GM21390 (cell line): ENCODE measurements around the gene CASTOR1.
"Not testable (repeated sequence)": the region's sequence is repeated elsewhere in the genome, so short reads cannot be mapped to it uniquely, and the experiment has no call there.

Experiments
- ATAC-seq: cut with Tn5 transposase; IDR thresholded peaks from one replicate; pipeline ENCODE4 v1.9.1; 2021; ENCODE audit not compliant: unreplicated experiment

CASTOR1 gene

GRCh38 chr22:30289141-30289979 lies at the start of gene CASTOR1:
Gene CASTOR1, minus strand, starts transcription at chr22:30289505. Its CDS starts 8 bp downstream, at chr22:30289497.
- ATAC-seq: peak; percentile 61

- ATAC-seq: no peak
These were observed 49.5 kb upstream of the CASTOR1 start for GRCh38 chr22:30338802-30339201.

DNA sequence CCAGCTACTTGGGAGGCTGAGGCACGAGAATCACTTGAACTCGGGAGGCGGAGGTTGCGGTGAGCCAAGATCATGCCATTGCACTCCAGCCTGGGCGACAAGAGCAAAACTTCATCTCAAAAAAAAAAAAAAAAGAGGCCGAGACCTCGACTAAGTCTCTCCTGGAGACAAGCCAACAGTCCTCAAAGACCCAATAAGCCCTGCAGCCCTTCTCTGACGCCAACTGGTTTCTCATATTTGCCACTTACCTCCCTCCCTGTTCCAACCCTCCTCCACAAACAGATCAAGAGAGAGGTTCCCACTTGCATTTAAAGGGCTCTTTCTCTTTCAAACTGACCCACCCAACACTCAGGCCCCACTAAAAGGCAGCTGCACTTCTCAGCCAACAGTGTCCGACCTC lies 49.0 kb upstream of the CASTOR1 start:
- ATAC-seq: not testable (repeated sequence)

- no peak for ATAC-seq
These were observed 48.1 kb upstream of the CASTOR1 start for GRCh38 chr22:30337461-30337778.

- no peak for ATAC-seq
These were observed 47.6 kb upstream of the CASTOR1 start for GRCh38 chr22:30336752-30337460.

DNA sequence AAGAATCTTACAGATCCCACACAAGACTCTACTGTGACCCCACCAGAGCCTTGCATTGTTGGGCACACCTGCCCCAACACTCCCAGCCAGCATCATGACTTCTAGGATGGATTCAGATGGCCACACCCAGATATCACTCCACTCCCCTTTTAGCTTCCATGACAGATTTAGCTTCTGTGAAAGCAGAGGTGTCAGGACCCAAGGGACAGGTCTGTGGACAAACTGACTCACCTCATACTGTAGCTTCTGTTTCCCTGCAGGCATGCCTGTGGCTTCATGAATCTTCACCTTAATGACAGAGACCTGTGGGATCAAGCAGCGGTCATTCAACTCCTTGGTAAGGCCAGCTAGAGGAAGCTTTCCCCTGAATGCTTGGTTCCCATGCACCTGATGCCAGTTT lies 45.9 kb upstream of the CASTOR1 start:
- no peak for ATAC-seq

- no peak for ATAC-seq
These were observed 45.3 kb upstream of the CASTOR1 start for GRCh38 chr22:30334646-30335045.

GRCh38 chr22:30333707-30334087 lies 44.4 kb upstream of the CASTOR1 start:
- ATAC-seq: no peak

- ATAC-seq: no peak
These were observed 43.8 kb upstream of the CASTOR1 start for GRCh38 chr22:30332994-30333706.

GRCh38 chr22:30332551-30332950 lies 43.2 kb upstream of the CASTOR1 start:
- ATAC-seq: no peak

GRCh38 chr22:30328466-30329049 lies 39.3 kb upstream of the CASTOR1 start:
- ATAC-seq: no peak

- ATAC-seq: no peak
These were observed 38.6 kb upstream of the CASTOR1 start for GRCh38 chr22:30327864-30328345.

DNA sequence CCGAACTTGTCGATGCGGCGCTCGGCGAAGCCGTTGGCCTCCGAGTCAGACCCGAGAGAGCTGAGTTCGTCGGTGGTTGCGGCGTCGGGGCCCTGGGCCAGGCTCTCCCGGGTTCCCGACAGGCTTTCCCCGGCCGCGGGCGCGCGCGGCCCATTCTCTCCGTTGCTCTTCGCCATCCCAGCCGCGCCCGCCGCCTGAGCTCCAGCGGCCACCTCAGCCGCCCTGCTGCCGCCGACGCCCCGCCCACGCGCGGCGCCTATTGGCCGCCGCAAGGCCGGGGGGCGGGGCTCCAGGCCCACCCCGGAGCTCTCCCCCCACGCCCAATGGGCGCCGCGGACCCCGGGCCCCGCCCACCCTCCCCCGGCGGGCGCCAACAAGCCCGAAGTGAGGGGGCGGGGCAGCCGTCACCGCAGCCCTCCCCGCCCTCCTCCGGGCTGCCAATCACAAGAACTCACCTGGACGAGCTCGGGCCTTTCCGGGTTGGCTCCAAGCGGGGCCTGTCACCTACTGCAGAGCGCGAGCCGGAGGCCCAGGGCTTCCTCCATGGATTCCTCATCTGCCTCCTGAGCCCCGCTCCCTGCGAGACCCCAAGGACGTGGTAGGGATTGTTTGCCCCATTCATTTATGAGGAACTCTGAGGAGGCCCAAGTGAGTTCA lies 37.5 kb upstream of the CASTOR1 start, which contains the start of gene TBC1D10A:
Gene TBC1D10A, minus strand, starts transcription at position 236 of the 657 bp plus-strand sequence. Its CDS starts 60 bp downstream, at position 176.
- ATAC-seq: peak; percentile 74

DNA sequence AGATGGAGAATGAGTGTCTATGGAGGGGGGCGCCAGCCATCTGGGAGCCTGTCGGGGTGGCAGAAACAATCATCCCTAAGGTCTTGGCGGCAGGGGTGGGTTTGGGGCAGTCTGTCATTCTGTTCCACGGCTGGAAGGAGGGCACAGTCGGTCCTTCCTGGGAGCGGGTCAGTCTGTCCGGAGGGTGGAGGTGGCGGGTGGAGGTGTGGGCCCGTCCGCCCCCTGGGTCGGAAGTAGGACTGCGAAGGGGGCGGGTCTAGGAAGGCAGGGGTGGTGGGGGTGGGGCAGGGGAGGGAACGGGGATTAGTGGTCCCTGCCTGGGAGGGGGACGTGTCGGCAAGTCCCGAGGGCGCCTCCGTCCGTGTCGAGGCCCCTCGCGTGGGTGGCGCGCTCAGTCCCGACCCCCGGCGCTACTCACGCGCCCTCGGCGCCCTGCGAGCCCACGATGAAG lies 37.0 kb upstream of the CASTOR1 start:
- no peak for ATAC-seq

DNA sequence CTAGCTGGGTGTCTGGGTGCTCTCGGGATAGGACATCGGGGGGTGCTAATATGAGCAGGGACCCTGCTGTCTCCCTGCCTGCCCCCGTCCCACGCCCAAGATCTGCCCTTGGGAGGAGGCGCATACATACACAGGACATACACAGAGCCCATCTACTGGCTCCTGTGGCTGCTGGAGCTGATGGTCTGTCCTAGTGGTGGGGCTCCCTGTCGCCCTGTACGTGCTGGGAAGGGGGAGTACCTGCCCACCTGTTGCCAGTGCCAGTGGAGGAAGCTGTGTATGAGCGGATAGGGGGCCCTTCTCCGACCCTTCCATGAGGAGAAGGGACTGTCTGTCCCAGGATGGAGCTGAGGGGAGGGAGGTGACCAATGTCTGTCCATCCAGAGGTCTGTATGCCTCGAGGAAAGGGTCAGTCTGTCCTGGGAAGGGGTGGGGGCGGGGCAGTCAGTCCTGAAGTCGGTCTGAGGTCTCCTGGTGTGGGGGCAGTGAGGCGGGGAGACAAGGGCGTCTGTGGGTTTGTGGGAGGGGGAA lies 36.5 kb upstream of the CASTOR1 start:
- no peak for ATAC-seq

- ATAC-seq: no peak
These were observed 35.9 kb upstream of the CASTOR1 start for GRCh38 chr22:30325065-30325720.

DNA sequence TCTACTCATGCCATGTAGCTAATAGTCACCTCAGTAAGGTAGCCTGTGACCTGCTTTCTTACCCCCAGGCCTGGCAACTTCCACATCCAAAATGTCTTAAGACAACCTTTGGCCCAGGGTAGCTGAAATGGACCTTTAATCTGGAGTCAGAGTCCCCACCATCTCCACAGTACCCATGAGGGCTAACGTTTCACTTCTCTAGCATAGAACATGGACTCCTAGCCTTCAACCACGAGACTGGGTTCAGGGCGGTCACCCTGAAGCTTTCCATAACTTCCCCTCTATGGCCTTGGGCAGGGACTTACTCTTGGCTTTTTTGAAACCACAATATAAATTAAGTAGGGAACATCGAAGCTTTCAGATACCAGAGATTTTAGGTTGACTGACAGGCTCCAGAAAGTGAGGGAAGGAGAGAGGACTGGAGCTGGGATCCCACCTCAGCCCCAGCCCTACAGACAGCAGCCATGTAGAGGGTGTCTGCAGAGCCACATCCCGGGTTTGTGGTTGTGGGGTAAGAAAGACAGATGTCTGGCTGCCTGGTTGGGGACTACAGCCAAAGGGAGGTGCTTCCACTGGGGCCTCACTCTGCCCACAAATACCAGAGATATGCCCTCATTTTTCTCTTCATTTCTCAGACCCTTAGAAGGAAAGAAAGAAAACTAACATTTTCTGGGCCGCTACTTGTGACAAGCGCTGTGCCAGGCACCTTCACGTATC lies 34.9 kb upstream of the CASTOR1 start:
- no peak for ATAC-seq

DNA sequence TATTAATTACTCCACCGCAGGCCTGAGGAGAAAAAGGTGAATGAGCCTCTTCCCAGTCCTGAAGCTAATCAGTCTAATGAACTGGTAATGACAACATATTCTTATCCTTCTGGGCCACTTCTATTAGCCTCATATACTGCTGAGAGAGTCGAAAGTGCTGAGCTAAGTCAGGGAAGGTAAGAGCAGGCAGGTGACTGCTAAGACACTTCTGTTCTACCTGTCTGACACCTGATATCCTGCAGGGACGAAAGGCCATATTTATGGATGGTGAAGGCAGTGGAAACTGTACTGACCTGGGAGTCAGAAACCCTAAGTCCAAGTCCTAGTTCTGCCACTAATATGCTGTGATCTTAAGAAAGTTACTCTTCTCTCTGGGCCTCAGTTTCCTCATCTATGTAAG lies 33.9 kb upstream of the CASTOR1 start:
- ATAC-seq: no peak

- ATAC-seq: no peak
These were observed 32.2 kb upstream of the CASTOR1 start for GRCh38 chr22:30321461-30321860.
